ENCODE measurements around the gene MAP7D1.
A peak's percentile ranks its signal among the peaks of the same experiment; 100 is the strongest.

Gene MAP7D1

DNA sequence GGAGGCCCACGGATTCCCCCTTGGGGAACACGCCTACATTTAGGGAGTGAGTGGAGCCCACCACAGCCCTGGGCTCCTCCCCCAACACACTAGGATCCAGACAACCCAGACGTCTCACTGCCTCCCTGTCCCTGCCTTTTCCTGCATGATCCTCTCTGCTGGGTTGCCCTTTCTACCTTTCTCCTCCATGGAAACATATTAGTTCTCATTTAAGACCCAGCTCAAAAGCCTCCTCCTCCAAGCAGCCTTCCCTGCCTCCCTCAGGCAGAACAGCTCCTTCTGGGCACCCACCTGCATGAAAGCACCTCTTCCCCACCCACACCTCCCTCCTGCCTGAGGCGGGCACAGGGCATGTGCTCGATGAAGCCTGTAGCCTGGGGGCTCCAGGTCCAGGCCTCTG is 41.6 kb upstream of the MAP7D1 start:
- no peak for DNase-seq (ENCODE audit: extremely low read depth, low read depth)
- TF ChIP-seq, protein P1, sequence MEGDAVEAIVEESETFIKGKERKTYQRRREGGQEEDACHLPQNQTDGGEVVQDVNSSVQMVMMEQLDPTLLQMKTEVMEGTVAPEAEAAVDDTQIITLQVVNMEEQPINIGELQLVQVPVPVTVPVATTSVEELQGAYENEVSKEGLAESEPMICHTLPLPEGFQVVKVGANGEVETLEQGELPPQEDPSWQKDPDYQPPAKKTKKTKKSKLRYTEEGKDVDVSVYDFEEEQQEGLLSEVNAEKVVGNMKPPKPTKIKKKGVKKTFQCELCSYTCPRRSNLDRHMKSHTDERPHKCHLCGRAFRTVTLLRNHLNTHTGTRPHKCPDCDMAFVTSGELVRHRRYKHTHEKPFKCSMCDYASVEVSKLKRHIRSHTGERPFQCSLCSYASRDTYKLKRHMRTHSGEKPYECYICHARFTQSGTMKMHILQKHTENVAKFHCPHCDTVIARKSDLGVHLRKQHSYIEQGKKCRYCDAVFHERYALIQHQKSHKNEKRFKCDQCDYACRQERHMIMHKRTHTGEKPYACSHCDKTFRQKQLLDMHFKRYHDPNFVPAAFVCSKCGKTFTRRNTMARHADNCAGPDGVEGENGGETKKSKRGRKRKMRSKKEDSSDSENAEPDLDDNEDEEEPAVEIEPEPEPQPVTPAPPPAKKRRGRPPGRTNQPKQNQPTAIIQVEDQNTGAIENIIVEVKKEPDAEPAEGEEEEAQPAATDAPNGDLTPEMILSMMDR (IDR thresholded peaks at IDR 0.05; ENCODE audit: low read depth, low read length) = no peak

DNA sequence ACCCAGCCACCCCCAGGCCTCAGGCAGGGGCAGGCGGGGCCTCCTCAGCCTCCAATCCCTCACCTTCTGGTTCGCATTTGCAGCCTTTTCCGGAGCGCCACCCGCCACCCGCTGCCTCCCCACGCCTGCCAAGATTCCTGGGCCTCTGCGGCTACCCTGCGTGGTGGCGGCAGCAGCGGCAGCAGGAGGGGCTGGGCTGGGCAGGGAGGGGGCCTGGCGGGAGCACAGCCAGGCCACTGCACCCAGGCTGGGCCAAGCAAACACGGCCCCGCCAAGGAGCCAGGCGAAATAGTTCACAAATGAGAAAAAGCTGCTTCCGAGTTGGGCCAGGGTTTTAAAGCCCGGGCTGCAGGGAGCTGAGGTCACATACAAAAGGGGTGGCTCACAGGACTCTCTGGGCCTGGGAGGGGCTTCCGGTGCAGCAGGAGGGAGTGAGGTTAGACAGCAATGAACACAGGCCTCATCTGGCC is 40.7 kb upstream of the MAP7D1 start:
- TF ChIP-seq, protein P1 (IDR thresholded peaks at IDR 0.05; ENCODE audit: low read depth, low read length) = no peak
- peak; percentile 80 for DNase-seq (ENCODE audit: extremely low read depth, low read depth)

DNA sequence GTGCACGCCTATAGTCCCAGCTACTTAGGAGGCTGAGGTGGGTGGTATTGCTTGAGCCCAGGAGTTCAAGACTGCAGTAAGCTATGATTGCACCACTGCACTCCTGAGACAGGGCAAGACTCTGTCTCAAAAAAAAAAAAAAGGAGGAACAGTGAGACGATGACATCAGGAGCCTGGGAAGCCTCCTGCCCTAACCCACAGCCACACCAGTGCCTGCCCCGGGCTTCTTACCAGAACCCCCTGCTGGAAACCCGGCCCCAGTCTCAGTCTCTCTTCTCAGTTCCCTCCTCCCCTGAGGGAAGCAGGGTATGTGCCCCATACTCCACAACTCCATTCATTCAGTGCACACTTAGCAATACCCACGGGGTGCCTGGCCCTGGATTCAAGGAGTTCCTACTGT is 40.0 kb upstream of the MAP7D1 start:
- TF ChIP-seq, protein P1 (IDR thresholded peaks at IDR 0.05; ENCODE audit: low read depth, low read length) = no peak
- no peak for DNase-seq (ENCODE audit: extremely low read depth, low read depth)

DNA sequence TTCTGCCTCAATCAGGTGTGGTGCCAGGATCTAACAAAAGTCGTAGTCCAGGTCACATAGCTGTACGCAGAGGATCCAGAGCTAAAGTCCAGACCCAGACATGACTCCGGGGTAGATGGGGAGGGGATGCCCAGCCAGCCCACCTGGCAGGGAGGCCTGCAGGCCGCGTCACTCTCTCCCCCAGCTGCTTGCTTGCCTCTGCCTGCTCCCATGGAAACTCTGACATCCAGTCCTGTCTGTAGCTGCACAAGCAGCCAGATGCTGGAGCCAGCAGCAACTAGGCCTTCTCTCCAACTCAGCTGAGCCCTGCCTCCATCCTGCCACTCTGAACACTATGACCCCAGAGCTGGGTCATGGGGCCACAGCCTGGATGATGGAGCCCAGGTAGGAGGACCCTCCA is 39.1 kb upstream of the MAP7D1 start:
- TF ChIP-seq, protein P1 (IDR thresholded peaks at IDR 0.05; ENCODE audit: low read depth, low read length) = no peak
- no peak for DNase-seq (ENCODE audit: extremely low read depth, low read depth)

DNA sequence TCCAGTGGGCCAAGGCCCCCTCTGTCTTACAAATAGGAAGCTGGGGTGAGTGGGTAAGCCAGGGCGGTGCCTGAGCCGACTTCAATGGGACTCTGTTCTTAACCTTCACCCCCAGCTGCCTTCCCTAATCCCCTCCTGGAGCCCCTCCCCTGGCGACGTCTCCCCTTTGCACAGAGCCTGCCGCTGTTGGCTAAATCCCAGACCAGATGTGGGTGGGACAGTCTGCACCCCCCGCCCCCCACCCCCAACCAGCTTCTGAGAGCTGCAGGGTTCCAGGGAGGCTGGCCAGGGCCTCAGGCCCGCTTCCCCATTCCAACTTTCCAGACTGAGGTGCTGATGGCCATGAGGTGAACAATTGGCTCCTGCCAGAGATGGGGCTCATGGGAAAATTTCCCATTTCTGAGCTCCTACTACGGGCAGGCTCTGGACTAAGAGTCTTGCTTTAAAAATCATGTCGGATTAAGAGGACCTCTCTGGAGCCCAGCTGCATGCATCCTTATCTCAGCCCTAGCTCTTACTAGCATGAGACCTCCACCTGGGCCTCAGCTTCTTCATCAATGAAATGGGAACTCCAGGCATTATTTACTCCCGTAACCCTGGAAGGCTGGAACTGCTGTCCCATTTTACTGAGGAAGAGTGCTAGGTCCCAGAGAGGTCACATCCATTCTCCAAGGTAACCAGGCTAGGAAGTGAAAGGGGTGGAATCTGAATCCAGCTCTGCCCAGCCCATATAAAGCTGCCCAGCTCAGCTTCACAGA is 37.3 kb upstream of the MAP7D1 start:
- TF ChIP-seq, protein P1 (IDR thresholded peaks at IDR 0.05; ENCODE audit: low read depth, low read length) = no peak
- no peak for DNase-seq (ENCODE audit: extremely low read depth, low read depth)

DNA sequence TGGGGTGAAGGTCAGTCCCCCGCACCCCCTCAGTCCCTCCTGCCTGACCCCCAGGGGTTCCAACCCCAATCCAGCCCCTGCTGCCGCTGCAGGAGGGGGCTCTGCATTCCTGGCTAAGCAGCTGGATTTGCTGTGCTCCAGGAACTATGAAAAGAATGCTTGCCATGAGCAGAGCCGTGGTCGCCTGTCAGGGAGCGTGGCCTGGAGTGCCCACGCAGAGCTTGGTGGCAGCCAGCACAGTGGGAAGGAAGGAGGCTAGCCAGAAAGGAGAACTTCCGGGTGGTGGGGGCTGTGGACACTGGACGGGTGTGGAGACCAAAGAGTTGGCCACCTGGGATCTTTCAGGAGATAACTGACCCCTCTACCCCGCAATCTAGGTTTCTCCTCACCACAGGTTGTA is 36.5 kb upstream of the MAP7D1 start:
- DNase-seq (ENCODE audit: extremely low read depth, low read depth) = no peak
- TF ChIP-seq, protein P1 (IDR thresholded peaks at IDR 0.05; ENCODE audit: low read depth, low read length) = no peak

DNA sequence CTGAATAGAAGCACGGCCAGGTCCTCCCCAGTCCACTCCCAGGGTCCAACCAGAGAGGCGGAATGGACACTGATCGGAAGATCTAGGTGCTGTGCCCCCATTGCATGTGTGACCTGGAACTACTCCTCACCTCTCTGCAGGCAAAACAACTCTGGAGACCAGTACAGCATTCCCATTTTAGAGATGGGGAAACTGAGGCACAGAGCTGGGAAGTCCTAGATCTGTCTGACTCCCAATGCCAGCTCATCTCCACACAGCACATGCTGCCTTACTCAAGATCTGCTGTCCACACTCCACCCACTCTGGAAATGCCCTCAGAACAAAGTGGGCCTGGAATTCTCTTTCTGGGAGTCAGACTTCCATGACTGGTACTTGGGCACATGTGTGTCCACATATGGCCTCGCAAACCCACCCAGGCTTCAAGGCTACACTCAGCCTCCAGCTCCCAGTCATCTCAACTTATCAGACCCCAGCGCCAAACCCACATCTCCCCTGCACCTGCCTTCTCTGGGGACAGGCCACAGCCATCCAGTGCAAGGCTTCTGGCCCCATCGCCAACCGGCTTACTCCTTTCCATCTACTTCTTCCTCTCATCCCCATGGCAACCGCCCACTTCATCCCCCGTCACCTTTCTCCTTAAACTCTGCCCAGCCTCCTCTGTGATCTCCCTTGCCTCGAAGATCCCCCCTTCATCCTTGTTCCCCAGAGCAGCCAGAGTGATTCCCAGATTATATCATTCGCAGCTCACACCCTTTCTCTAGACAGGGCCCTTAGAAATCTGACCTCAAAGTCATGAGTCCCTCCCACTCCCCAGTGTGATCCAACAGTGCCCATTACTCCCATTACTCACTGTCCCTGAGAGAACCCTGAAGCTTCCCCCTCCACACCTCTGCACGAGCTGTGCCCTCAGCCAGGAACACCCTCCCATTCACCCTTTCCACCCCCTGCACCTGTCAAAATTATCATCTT is 33.6 kb upstream of the MAP7D1 start:
- TF ChIP-seq, protein P1 (IDR thresholded peaks at IDR 0.05; ENCODE audit: low read depth, low read length) = no peak
- DNase-seq (ENCODE audit: extremely low read depth, low read depth) = no peak
